HEK293T (cell line): Measurements from ENCODE around the gene CNTLN.

ENCODE experiments used
- BHLHE40 ChIP-seq: fragments of 450-650 bp; IDR thresholded peaks from 2 replicates; pipeline ENCODE4 v1.6.1; 2016; ENCODE audit warnings: mild to moderate bottlenecking, moderate library complexity, borderline replicate concordance
- CTBP1 ChIP-seq: fragments of 450-650 bp; IDR thresholded peaks from 2 replicates; pipeline ENCODE4 v1.6.1; 2016; ENCODE audit warnings: borderline replicate concordance
- ELF4 ChIP-seq: fragments of 450-650 bp; IDR thresholded peaks from 2 replicates; pipeline ENCODE4 v1.6.1; 2017; ENCODE audit warnings: antibody characterized with exemption
- FOXA1 ChIP-seq: fragments of 450-650 bp; IDR thresholded peaks from 2 replicates; pipeline ENCODE4 v1.6.1; 2016; ENCODE audit warnings: mild to moderate bottlenecking
- FOXK2 ChIP-seq: fragments of 450-650 bp; IDR thresholded peaks from 2 replicates; pipeline ENCODE4 v1.6.1; 2016; ENCODE audit warnings: mild to moderate bottlenecking
- FOXM1 ChIP-seq: fragments of 450-650 bp; IDR thresholded peaks from 2 replicates; pipeline ENCODE4 v1.6.1; 2017; ENCODE audit warnings: mild to moderate bottlenecking, borderline replicate concordance
- HDGF ChIP-seq: fragments of 450-650 bp; IDR thresholded peaks from 2 replicates; pipeline ENCODE4 v1.6.1; 2017; ENCODE audit warnings: antibody characterized with exemption, borderline replicate concordance
- LEF1 ChIP-seq: fragments of 450-650 bp; IDR thresholded peaks from 2 replicates; pipeline ENCODE4 v1.6.1; 2017; ENCODE audit warnings: mild to moderate bottlenecking, borderline replicate concordance
- NFRKB ChIP-seq: fragments of 450-650 bp; IDR thresholded peaks from 2 replicates; pipeline ENCODE4 v1.6.1; 2016; ENCODE audit warnings: mild to moderate bottlenecking, moderate library complexity
- SP1 ChIP-seq: fragments of 450-650 bp; IDR thresholded peaks from 2 replicates; pipeline ENCODE4 v1.6.1; 2017
- SUZ12 ChIP-seq: fragments of 450-650 bp; IDR thresholded peaks from 2 replicates; pipeline ENCODE4 v1.6.1; 2016; ENCODE audit warnings: mild to moderate bottlenecking
- TARDBP ChIP-seq: fragments of 450-650 bp; IDR thresholded peaks from 2 replicates; pipeline ENCODE4 v1.6.1; 2016
- ZNF384 ChIP-seq: fragments of 450-650 bp; IDR thresholded peaks from 2 replicates; pipeline ENCODE4 v1.6.1; 2016
- TF ChIP-seq, protein P1 (sequence below): fragments of 450-650 bp; IDR thresholded peaks from 2 replicates; pipeline ENCODE4 v1.6.1; 2016

DNA sequence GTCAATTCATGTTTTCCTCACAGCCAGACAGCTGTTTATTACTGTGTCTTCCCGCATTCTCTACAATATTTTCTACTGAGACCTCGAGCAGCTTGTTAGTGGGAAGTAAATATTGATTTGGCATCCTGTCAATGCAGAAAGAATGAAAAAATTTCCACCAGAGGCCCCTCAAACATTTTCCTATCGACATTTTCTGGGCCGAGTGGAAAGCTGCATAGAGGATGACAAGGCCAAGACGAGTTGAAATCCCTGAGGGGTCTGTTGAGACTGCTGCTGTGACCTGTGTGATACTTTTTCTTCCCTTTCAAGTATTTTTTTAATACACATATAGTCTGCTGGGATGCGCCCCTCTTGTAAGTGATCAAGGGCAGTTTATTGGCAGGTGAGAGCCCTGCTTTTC is 352.6 kb downstream of the CNTLN start:
- TF ChIP-seq FOXM1 (no peak), FOXK2 (no peak), BHLHE40 (no peak), CTBP1 (no peak), FOXA1 (no peak), ELF4 (no peak), SP1 (no peak), LEF1 (no peak), ZNF384 (no peak), HDGF (no peak), NFRKB (no peak), TARDBP (no peak), SUZ12 (no peak)
- TF ChIP-seq, protein P1, sequence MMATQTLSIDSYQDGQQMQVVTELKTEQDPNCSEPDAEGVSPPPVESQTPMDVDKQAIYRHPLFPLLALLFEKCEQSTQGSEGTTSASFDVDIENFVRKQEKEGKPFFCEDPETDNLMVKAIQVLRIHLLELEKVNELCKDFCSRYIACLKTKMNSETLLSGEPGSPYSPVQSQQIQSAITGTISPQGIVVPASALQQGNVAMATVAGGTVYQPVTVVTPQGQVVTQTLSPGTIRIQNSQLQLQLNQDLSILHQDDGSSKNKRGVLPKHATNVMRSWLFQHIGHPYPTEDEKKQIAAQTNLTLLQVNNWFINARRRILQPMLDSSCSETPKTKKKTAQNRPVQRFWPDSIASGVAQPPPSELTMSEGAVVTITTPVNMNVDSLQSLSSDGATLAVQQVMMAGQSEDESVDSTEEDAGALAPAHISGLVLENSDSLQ = no peak
